Stimulated activated CD8-positive, alpha-beta memory T cell treated with anti-CD3 and anti-CD28 coated beads, Interleukin-15, amount 100 ng/mL, for 1 hour (primary cell): ENCODE measurements around the gene RNF113B.

ENCODE experiments used
- DNase-seq: peaks from one replicate; pipeline ENCODE4 v3.0.0-alpha.2; 2020; ENCODE audit warnings: low read depth

Gene RNF113B

DNA sequence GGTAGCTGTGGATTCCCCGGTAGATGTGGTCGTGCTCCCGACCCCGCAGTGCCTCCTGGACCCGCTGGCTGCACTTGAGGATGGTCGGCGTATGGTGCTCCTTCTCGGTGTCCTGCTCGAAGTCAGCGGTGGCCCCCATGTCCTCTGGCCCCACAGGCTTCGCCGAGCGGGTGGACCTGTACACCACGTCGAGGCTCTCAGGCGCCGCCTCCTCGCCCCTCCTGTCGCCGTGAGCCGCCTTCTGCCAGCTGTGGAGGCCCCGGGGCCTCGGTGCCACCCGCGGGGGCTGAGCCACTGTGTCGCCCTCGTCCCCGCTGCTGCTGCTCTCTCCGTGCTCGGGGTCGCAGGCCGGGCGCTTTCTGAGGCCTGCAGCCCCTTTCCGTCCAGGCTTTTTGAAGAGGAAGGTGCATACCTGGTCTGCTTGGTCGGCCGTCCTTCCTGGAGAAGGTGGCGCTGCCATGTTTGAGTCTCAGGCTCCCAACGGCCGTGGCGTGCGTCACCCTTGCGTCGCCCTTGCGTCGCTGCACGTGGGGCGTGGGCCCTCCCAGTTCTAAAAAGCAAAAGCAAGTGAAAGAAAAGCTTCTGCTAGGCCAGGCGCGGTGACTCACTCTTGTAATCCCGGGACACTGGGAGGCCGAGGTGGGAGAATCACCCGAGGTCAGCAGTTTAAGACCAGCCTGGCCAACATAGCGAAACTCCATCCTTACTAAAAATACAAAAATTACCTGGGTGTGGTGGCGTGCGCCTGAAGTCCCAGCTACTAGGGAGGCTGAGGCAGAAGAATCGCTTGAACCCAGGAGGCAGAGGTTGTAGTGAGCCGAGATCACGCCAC lies at the start of gene RNF113B:
Gene RNF113B (minus strand): TSS at position 493 of the 832 bp plus-strand sequence. CDS start 33 bp downstream, at position 460.
- no peak for DNase-seq

DNA sequence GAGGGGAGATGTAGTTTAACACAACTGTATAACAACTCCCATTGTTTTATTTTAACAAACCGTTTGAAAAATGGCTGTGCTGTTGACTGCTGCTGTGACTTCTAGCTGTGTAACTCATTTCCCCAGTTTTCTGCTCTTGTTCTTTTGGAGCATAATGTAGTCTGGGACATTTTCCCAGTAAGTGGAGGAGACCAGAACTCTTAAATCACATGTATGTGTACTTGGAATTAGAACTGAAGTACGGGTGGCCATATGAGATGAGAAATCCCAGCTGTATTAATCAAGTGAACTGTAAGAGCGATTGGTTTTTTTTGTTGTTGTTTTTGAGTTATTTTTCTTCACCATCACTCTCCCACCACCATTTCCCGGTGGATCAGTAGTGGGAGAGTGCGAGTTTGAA lies 49.4 kb upstream of the RNF113B start:
- DNase-seq = no peak

- no peak for DNase-seq
These were observed 48.2 kb upstream of the RNF113B start for GRCh38 chr13:98225036-98225940.

GRCh38 chr13:98224557-98224956 lies 47.5 kb upstream of the RNF113B start:
- no peak for DNase-seq

- no peak for DNase-seq
These were observed 46.7 kb upstream of the RNF113B start for GRCh38 chr13:98223741-98224140.

GRCh38 chr13:98222816-98223215 lies 45.7 kb upstream of the RNF113B start:
- DNase-seq = no peak

DNA sequence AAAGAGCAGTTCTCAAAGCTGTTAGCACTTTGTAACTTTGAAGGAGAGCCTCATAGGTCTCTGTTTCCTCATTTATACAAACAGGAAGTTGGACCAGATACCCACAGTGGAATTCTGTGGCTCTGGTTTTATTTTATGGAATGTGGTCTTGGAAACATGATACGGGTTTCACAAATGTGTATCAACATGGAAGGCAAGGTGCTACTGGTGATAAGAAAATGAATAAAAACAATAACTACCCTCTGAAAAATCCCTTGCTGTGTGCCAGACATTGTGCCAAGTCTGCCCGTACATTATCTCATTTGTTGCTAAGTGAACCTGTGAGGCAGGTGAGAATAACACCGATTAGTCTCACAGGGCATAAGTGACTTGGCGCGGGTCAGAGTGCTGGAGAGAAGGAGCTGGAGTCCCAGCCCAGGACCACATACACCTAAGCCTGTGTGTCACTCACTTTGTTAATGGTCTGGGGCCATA lies 45.0 kb upstream of the RNF113B start:
- DNase-seq = no peak

- DNase-seq = no peak
These were observed 44.2 kb upstream of the RNF113B start for GRCh38 chr13:98221234-98221633.

DNA sequence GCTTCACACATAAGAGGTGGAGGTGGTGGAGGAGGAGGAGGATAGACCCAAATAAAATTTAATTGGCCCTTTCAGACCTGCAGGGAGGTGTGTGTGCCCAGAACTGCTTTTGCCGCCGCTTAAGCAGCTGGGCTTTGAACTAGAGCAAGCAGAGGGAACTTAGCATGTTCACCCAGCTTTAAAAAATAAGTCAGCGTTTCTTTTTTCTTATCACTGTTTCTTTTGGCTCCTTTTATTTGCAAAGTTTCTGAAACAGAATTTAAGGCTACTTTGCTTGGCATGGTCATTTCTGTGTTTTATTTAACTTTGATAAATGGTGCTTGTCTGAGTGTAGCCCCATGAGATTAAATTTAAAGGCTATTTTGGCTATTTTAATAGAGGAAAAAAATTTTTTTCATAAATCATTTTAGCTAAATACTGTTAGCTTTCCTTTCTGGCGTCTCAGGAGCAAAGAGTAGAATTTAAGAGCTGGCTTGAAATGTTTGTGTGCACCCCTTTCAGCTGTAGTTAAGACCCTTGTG lies 43.3 kb upstream of the RNF113B start:
- DNase-seq = no peak

DNA sequence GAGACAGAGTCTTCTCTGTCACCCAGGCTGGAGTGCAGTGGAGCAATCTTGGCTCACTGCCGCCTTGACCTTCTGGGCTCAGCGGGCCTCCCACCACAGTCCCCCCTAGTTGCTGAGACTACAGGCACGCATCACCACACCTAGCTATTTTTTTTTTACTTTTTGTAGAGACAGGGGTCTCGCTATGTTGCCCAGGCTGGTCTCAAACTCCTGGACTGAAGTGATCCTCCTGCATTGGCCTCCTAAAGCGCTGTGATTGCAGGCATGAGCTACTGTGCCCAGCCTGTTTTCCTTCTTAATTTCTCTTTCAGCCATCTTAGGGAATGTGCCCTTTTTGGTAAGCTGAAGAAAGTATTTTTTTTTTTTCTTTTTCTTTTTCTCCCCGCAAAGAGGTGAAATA lies 42.6 kb upstream of the RNF113B start:
- DNase-seq = no peak

DNA sequence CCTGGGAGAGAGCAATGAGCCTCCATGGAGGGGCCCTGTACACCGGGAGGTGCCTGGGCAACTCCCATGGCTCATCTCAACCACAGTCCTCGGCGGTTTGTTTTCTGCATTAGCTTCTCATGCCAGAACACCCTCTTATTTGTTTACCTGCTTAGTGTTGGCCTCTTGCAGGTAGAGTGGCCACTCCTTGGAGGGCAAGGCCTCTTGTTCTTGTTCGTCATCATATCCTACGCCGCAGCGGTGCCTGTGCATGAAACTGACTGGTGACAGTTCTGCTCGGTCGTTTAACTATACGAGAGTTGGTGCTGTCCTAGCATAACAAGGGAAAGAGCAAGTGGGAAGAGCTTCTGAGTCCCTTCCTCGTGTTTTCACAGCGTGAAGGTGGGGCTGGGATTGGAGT lies 40.5 kb upstream of the RNF113B start:
- no peak for DNase-seq

- DNase-seq = no peak
These were observed 39.7 kb upstream of the RNF113B start for GRCh38 chr13:98216711-98217285.

DNA sequence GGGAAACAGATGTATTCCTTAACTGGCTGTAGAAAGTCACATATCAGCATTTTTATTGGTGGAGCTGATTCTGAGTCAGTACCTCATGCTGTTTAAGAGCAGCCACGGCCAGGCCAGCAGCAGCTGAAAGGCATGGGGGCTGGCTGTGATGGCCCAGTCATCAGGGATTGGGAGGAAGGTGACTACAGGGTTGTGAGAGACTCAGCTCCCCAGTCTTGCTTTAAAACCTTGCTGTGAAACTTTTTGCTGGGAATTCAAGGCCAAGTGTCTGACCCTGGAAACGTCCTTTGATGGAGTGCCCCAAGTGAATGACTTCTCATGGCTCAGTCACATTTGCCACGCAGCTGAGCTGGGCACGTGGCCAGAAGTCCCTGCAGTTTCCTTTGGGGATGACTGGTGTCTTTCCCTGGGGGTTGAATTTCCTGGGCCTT lies 39.1 kb upstream of the RNF113B start:
- no peak for DNase-seq

DNA sequence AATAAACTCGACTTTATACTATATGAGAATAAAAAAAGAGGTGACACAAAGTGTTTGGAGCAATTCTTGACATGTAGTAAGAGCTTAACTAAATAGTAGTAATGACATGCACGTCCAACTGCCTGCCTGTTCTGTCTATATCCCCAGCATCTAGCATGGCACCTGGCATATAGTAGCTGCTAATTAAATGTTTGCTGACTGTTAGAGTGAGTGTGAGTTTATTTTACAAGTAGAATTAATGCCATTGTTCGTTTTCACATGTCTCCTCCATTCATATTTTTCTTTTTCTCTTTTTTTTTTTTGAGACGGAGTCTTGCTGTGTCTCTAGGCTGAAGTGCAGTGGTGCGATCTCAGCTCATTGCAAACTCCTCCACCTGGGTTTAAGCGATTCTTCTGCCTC lies 38.4 kb upstream of the RNF113B start:
- DNase-seq = no peak

GRCh38 chr13:98214707-98215106 lies 37.6 kb upstream of the RNF113B start:
- no peak for DNase-seq

GRCh38 chr13:98214008-98214643 lies 37.1 kb upstream of the RNF113B start:
- no peak for DNase-seq

GRCh38 chr13:98213354-98213753 lies 36.3 kb upstream of the RNF113B start:
- no peak for DNase-seq

GRCh38 chr13:98212763-98213162 lies 35.7 kb upstream of the RNF113B start:
- DNase-seq = no peak

DNA sequence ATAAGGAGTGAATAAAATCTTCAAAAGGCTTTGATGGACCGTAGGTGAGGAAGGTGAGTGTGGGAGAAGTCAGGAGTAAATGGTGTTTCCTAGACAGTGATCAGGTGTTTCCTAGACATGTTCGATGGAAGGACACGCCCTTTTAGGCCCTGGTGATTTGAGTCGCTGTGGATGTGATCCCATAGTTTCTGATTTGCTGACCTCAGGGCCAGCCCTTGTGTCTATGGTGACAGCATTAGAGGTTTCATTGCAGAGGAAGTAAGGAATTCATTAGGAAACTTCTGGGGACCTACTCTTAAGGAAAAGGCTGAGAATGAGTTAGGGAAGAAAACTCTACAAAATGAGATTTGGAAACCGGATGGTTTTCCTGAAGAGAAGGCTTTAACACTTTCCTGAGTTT lies 31.5 kb upstream of the RNF113B start:
- DNase-seq = no peak

- DNase-seq = no peak
These were observed 30.3 kb upstream of the RNF113B start for GRCh38 chr13:98207416-98207815.

GRCh38 chr13:98206946-98207345 lies 29.9 kb upstream of the RNF113B start:
- no peak for DNase-seq

DNA sequence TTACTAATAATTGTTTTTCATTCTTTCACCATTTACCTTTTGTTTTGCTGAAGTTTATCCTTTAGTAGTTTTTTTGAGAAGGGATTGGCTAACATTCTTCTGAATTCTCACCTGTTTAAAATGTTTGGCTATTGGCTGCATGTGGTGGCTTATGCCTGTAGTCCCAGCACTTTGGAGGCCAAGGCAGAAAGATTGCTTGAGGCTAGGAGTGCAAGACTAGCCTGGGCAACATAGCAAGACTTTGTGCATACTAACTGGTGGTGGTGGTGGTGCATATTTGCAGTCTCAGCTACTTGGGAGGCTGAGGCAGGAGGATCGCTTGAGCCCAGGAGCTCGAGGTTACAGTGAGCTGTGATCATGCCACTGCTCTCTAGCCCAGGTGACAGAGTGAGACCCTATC lies 27.5 kb upstream of the RNF113B start:
- no peak for DNase-seq
